Stimulated activated CD4-positive, alpha-beta T cell treated with anti-CD3 and anti-CD28 coated beads, TNF-alpha, amount 100 ng/mL, for 24 hours (primary cell): ENCODE measurements around the gene MPV17.
A peak's percentile ranks its signal among the peaks of the same experiment; 100 is the strongest.

Experiments
- DNase-seq, 3 experiments: peaks; one replicate each; pipeline ENCODE4 v3.0.0-alpha.2; 2020; ENCODE audit warnings: low read depth in 3 of 3

The MPV17 gene

GRCh38 chr2:27265536-27265870, 57.4 kb downstream of the MPV17 start:
- no peak for DNase-seq

GRCh38 chr2:27264753-27265535, 58.0 kb downstream of the MPV17 start:
- DNase-seq, result peak; percentile 23 to 69 (median 36)

GRCh38 chr2:27264253-27264752, 58.6 kb downstream of the MPV17 start:
- no peak for DNase-seq

- DNase-seq, result no peak
These were observed 59.3 kb downstream of the MPV17 start for GRCh38 chr2:27263287-27264252.

- peak; percentile 34 to 78 (median 55) for DNase-seq
These were observed 60.3 kb downstream of the MPV17 start, which contains the start of gene SLC30A3 for GRCh38 chr2:27262379-27263286. Gene SLC30A3, minus strand, starts transcription at chr2:27263047. Its CDS starts 141 bp downstream, at chr2:27262906.

GRCh38 chr2:27261926-27262298, 61.0 kb downstream of the MPV17 start:
- DNase-seq, result no peak

- DNase-seq, result no peak
These were observed 61.5 kb downstream of the MPV17 start for GRCh38 chr2:27261241-27261925.
